Lung (tissue), 12 donors: ENCODE measurements around the gene MRPL49. TPM values are rescaled to one million over a fixed set of nuclear protein-coding genes. Genes with fewer than 3 reads are reported as not detected.
"Not testable (repeated sequence)": the region's sequence is repeated elsewhere in the genome, so short reads cannot be mapped to it uniquely, and the experiment has no call there.

Experiments used
- ATAC-seq: fragments of 200-7000 bp; cut with Tn5 transposase; one replicate; pipeline ENCODE4 v1.9.1; 2020; ENCODE audit warnings: moderate number of reproducible peaks; ENCODE audit not compliant: insufficient read depth, low FRiP score
- DNase-seq, 3 donors: peaks; one replicate each; pipeline ENCODE4 v3.0.0-alpha.2; 2013 to 2017
- H3K27ac ChIP-seq, 2 donors: one replicate each; pipeline ENCODE4 v1.5.1; 2013; ENCODE audit warnings: mild to moderate bottlenecking in 2 of 2, moderate library complexity in 2 of 2, control low read depth in 1 of 2, inconsistent platforms in 1 of 2, low read depth in 1 of 2, low read length in 1 of 2
- H3K27me3 ChIP-seq, 3 donors: one replicate each; pipeline ENCODE4 v1.5.1; 2013; ENCODE audit warnings: low read length in 2 of 3; ENCODE audit not compliant: control insufficient read depth in 3 of 3, insufficient read depth in 3 of 3
- H3K36me3 ChIP-seq, 4 donors: one replicate each; pipeline ENCODE4 v1.5.1; 2013; ENCODE audit warnings: low read length in 4 of 4, mild to moderate bottlenecking in 1 of 4, moderate library complexity in 1 of 4; ENCODE audit not compliant: control insufficient read depth in 4 of 4, insufficient read depth in 4 of 4
- H3K4me1 ChIP-seq, 5 donors: one replicate each; pipeline ENCODE4 v1.5.1; 2013; ENCODE audit warnings: low read length in 5 of 5, mild to moderate bottlenecking in 2 of 5, moderate library complexity in 1 of 5; ENCODE audit not compliant: control insufficient read depth in 5 of 5, insufficient read depth in 5 of 5
- H3K4me3 ChIP-seq: one replicate; pipeline ENCODE4 v1.5.1; 2013; ENCODE audit warnings: mild to moderate bottlenecking, control low read depth, moderate library complexity
- H3K9ac ChIP-seq, 2 donors: one replicate each; pipeline ENCODE4 v1.5.1; 2013; ENCODE audit warnings: low read length in 2 of 2, control low read depth in 1 of 2; ENCODE audit not compliant: insufficient read depth in 1 of 2
- H3K9me3 ChIP-seq, 4 donors: one replicate each; pipeline ENCODE4 v1.5.1; 2013; ENCODE audit warnings: low read length in 3 of 4, mild to moderate bottlenecking in 1 of 4, moderate library complexity in 1 of 4; ENCODE audit not compliant: control insufficient read depth in 4 of 4, insufficient read depth in 3 of 4
- CTCF ChIP-seq: IDR thresholded peaks from 2 replicates; pipeline ENCODE4 v1.5.1; 2012; ENCODE audit warnings: mild to moderate bottlenecking; ENCODE audit errors: control extremely low read depth, extremely low read depth
- WGBS, 2 donors: extraction: QIAGEN DNeasy Blood & Tissue Kit; methylation state at CpG; one replicate each; pipeline ENCODE4 v1.1.7; 2013; 5-methylcytosine and 5-hydroxymethylcytosine counted together
- polyA plus RNA-seq, 2 donors: library from polyadenylated mRNA; stranded (reverse); fragments of 200-250 nt; gene quantifications; one replicate each; pipeline ENCODE4 v1.2.1, GENCODE V29; 2013
- total RNA-seq, 2 donors: library from RNA; depleted of rRNA in 1 of 2; stranded (reverse); fragments of >200 nt in 1 of 2; gene quantifications; one replicate each; pipeline ENCODE4 v1.2.1, GENCODE V29; 2014 to 2021
- donor health status: control.
- donor health status: control.
- donor health status: Bipolar disorder and iron deficiency.
- donor health status: healthy.
- donor health status: DM: yes; HTN: yes; CAD: no.

Gene MRPL49
- total and polyA plus RNA-seq, 4 donors = 26.3 to 57.2 (median 39.9) TPM

- peak; percentile 89 for TF ChIP-seq CTCF
- peak within 1 kb of the TSS in 1 of 2 donors; percentile 5 for H3K9ac ChIP-seq
- H3K36me3 ChIP-seq = peaks cover 13 to 32% (median 20%) of the 10 kb centered on the region in 4 donors
- peaks cover 0 to 3% (median 0%) of the 10 kb centered on the region in 3 donors for H3K27me3 ChIP-seq
- peak; percentile 99 for DNase-seq
- WGBS, 2 donors = 1% methylated on average over 88 to 89 of the region's 89 CpGs
- H3K4me1 ChIP-seq = peaks cover 7 to 35% (median 11%) of the 10 kb centered on the region in 5 donors
- peak; percentile 86 for ATAC-seq
- no peaks in the 10 kb centered on the region for H3K9me3 ChIP-seq
- H3K27ac ChIP-seq = peak within 1 kb of the TSS; percentile 85 to 94
- H3K4me3 ChIP-seq = peak within 1 kb of the TSS; percentile 72
Observed at GRCh38 chr11:65117206-65118096, 4.7 kb upstream of the MRPL49 start, which contains the start of gene ZNHIT2. TSS of gene ZNHIT2 (minus strand) at chr11:65117701. CDS start at chr11:65117653, 48 bp downstream.

- no peak overlapping the region for H3K4me3 ChIP-seq
- DNase-seq (peak in 1 of 3 donors; percentile 27), ATAC-seq (no peak)
- TF ChIP-seq CTCF = no peak
- peaks cover 5 to 31% (median 11%) of the 10 kb centered on the region in 5 donors for H3K4me1 ChIP-seq
- H3K27ac ChIP-seq = no peak overlapping the region
- peaks cover 13 to 32% (median 20%) of the 10 kb centered on the region in 4 donors for H3K36me3 ChIP-seq
- WGBS, 2 donors = 88 to 90% methylated on average over 18 of the region's 18 CpGs
- no peaks in the 10 kb centered on the region for H3K27me3 ChIP-seq
- H3K9me3 ChIP-seq = no peaks in the 10 kb centered on the region
- no peak overlapping the region for H3K9ac ChIP-seq
Observed at GRCh38 chr11:65118097-65118837, 3.9 kb upstream of the MRPL49 start.

GRCh38 chr11:65118891-65119669 is 3.0 kb upstream of the MRPL49 start:
- 89 to 94% methylated on average over 18 of the region's 18 CpGs for WGBS, 2 donors
- DNase-seq = not testable (repeated sequence)

More at GRCh38 chr11:65118891-65119669, 3.0 kb upstream of the MRPL49 start:
- not testable (repeated sequence) for ATAC-seq, H3K9me3 ChIP-seq, H3K27me3 ChIP-seq, H3K4me3 ChIP-seq, H3K27ac ChIP-seq
- H3K4me1 ChIP-seq = peaks cover 0 to 27% (median 12%) of the 10 kb centered on the region in 5 donors
- peak overlapping the region in 1 of 2 donors; percentile 28 for H3K9ac ChIP-seq
- peaks cover 13 to 32% (median 20%) of the 10 kb centered on the region in 4 donors for H3K36me3 ChIP-seq
